ENCODE measurements around the gene ZNF17.

- TF ChIP-seq CTCF (IDR thresholded peaks at IDR 0.05) (no peak), POLR2A (IDR thresholded peaks at IDR 0.05) (no peak)
Measured at GRCh38 chr19:57441979-57442752, 31.2 kb downstream of the ZNF17 start.
